CD8-positive, alpha-beta memory T cell (primary cell): Measurements from ENCODE around the gene LRCH3. TPM values are rescaled to one million over a fixed set of nuclear protein-coding genes. Genes with fewer than 3 reads are reported as not detected.

ENCODE experiments used
- CTCF ChIA-PET: fragments of 350-600 bp; sonication (Branson Sonifier 250); formaldehyde crosslinking; loops from one replicate; lab custom pipeline; 2021; ENCODE audit warnings: antibody characterized with exemption; lab: Charles Lee
- POLR2A ChIA-PET: fragments of 350-600 bp; sonication (Branson Sonifier 250); formaldehyde crosslinking; loops from one replicate; lab custom pipeline; 2021; ENCODE audit warnings: antibody characterized with exemption; lab: Charles Lee
- DNase-seq, 5 donors: peaks; one replicate each; pipeline versions ENCODE4 v3.0.0 to v3.0.0-alpha.2; 2020 to 2022; ENCODE audit warnings: mixed read lengths in 1 of 5
- H3K27ac ChIP-seq: one replicate; pipeline ENCODE4 v1.7.0; 2013; ENCODE audit warnings: low read depth, mild to moderate bottlenecking, low read length, moderate library complexity
- H3K27me3 ChIP-seq: 2 replicates; pipeline ENCODE4 v1.7.0; 2013; ENCODE audit warnings: low read length, mild to moderate bottlenecking; ENCODE audit not compliant: insufficient read depth, poor library complexity, severe bottlenecking
- H3K36me3 ChIP-seq: 2 replicates; pipeline ENCODE4 v1.7.0; 2013; ENCODE audit warnings: mild to moderate bottlenecking, low read length, moderate library complexity; ENCODE audit not compliant: insufficient read depth
- H3K4me1 ChIP-seq: 2 replicates; pipeline ENCODE4 v1.7.0; 2013; ENCODE audit warnings: mild to moderate bottlenecking, low read length, moderate library complexity; ENCODE audit not compliant: insufficient read depth
- H3K4me3 ChIP-seq: 2 replicates; pipeline ENCODE4 v1.7.0; 2013; ENCODE audit warnings: mild to moderate bottlenecking, low read length
- H3K9me3 ChIP-seq: 2 replicates; pipeline ENCODE4 v1.7.0; 2013; ENCODE audit warnings: mild to moderate bottlenecking, low read length
- H3K27ac Mint-ChIP-seq, 8 donors: one replicate each; pipeline ENCODE4 v1.8.0; 2020 to 2021; ENCODE audit warnings: mixed read lengths in 8 of 8, mild to moderate bottlenecking in 6 of 8, inconsistent platforms in 3 of 8, moderate library complexity in 3 of 8
- H3K27me3 Mint-ChIP-seq, 2 donors: one replicate each; pipeline ENCODE4 v1.8.0; 2020 to 2021; ENCODE audit warnings: mixed read lengths in 2 of 2, mild to moderate bottlenecking in 1 of 2, moderate library complexity in 1 of 2
- H3K36me3 Mint-ChIP-seq, 3 donors: one replicate each; pipeline ENCODE4 v1.8.0; 2020 to 2021; ENCODE audit warnings: mixed read lengths in 3 of 3, inconsistent platforms in 1 of 3, mild to moderate bottlenecking in 1 of 3
- H3K4me1 Mint-ChIP-seq, 3 donors: one replicate each; pipeline ENCODE4 v1.8.0; 2020 to 2021; ENCODE audit warnings: mixed read lengths in 3 of 3, inconsistent platforms in 1 of 3, mild to moderate bottlenecking in 1 of 3
- H3K4me3 Mint-ChIP-seq, 7 donors: one replicate each; pipeline ENCODE4 v1.8.0; 2020 to 2021; ENCODE audit warnings: mixed read lengths in 7 of 7, mild to moderate bottlenecking in 6 of 7, moderate library complexity in 4 of 7, inconsistent platforms in 2 of 7
- H3K9me3 Mint-ChIP-seq, 5 donors: one replicate each; pipeline ENCODE4 v1.8.0; 2020 to 2022; ENCODE audit warnings: mixed read lengths in 5 of 5, mild to moderate bottlenecking in 3 of 5, moderate library complexity in 2 of 5, inconsistent platforms in 1 of 5
- polyA plus RNA-seq: library from polyadenylated mRNA; unstranded; fragments of 300-500 nt; fragmentation: Illumina TruSeq; gene quantifications from one replicate; pipeline ENCODE4 v1.2.3, GENCODE V29; 2021
- total RNA-seq, 2 experiments: library from RNA; stranded (reverse); gene quantifications; one replicate each; pipeline ENCODE4 v1.2.3, GENCODE V29; 2021

The LRCH3 gene
- total and polyA plus RNA-seq, 3 experiments from 2014 or later: 26.5 to 56.3 (median 51.2) TPM

- Histone ChIP-seq H3K4me1 (peaks cover 43% of the 10 kb centered on the region), H3K36me3 (no peaks in the 10 kb centered on the region), H3K27me3 (no peaks in the 10 kb centered on the region), H3K27ac (peak overlapping the region; percentile 66), H3K4me3 (peak overlapping the region; percentile 82), H3K9me3 (no peaks in the 10 kb centered on the region)
- peaks cover 0 to 11% (median 0%) of the 10 kb centered on the region in 3 donors for H3K36me3 Mint-ChIP-seq
- H3K9me3 Mint-ChIP-seq: no peaks in the 10 kb centered on the region
- H3K27me3 Mint-ChIP-seq: peaks cover 0 to 5% of the 10 kb centered on the region in 2 donors
- DNase-seq: peak; percentile 44 to 74 (median 63)
- ChIA-PET POLR2A (interaction anchor here (0.9 to 1.3 kb wide), 5 partner anchors 11 to 98 kb away, joined by 3 to 8 read pairs (median 3); partner anchors contain the start of gene LRCH3), CTCF (interaction anchor here (0.8 to 2.0 kb wide), 5 partner anchors 18 to 155 kb away, joined by 3 to 5 read pairs (median 3); no protein-coding TSS in a partner anchor)
- peak overlapping the region; percentile 93 to 100 (median 97) for H3K4me3 Mint-ChIP-seq
- peak overlapping the region; percentile 87 to 99 (median 96) for H3K27ac Mint-ChIP-seq
- H3K4me1 Mint-ChIP-seq: peaks cover 44 to 56% (median 52%) of the 10 kb centered on the region in 3 donors
These were observed 40.6 kb upstream of the LRCH3 start for GRCh38 chr3:197750396-197750831.

GRCh38 chr3:197750858-197751737, 40.0 kb upstream of the LRCH3 start:
- POLR2A ChIA-PET: interaction anchor here (0.7 to 1.3 kb wide), 7 partner anchors 11 to 453 kb away, joined by 3 to 8 read pairs (median 3); partner anchors contain the start of genes DLG1 and LRCH3
- DNase-seq: peak; percentile 6 to 49 (median 18)
- Mint-ChIP-seq H3K4me1 (peaks cover 49 to 62% (median 58%) of the 10 kb centered on the region in 3 donors), H3K9me3 (no peaks in the 10 kb centered on the region), H3K27me3 (peaks cover 0 to 2% of the 10 kb centered on the region in 2 donors), H3K4me3 (peak overlapping the region; percentile 93 to 100 (median 97)), H3K36me3 (peaks cover 0 to 14% (median under 1%) of the 10 kb centered on the region in 3 donors), H3K27ac (peak overlapping the region; percentile 87 to 99 (median 96))
- CTCF ChIA-PET: interaction anchor here (0.8 to 2.0 kb wide), 5 partner anchors 19 to 155 kb away, joined by 3 to 5 read pairs (median 3); no protein-coding TSS in a partner anchor
- Histone ChIP-seq H3K36me3 (no peaks in the 10 kb centered on the region), H3K4me3 (peak overlapping the region; percentile 82), H3K27ac (peak overlapping the region; percentile 66), H3K4me1 (peaks cover 47% of the 10 kb centered on the region), H3K9me3 (no peaks in the 10 kb centered on the region), H3K27me3 (no peaks in the 10 kb centered on the region)

- Mint-ChIP-seq H3K27ac (peak overlapping the region in 7 of 8 donors; percentile 46 to 88 (median 69)), H3K27me3 (peaks cover 0 to 2% of the 10 kb centered on the region in 2 donors), H3K4me1 (peaks cover 53 to 70% (median 64%) of the 10 kb centered on the region in 3 donors), H3K4me3 (peak overlapping the region; percentile 76 to 88 (median 81)), H3K9me3 (no peaks in the 10 kb centered on the region), H3K36me3 (peaks cover 0 to 22% (median 4%) of the 10 kb centered on the region in 3 donors)
- Histone ChIP-seq H3K4me3 (no peak overlapping the region), H3K9me3 (no peaks in the 10 kb centered on the region), H3K36me3 (peaks cover 6% of the 10 kb centered on the region), H3K27me3 (no peaks in the 10 kb centered on the region), H3K4me1 (peaks cover 51% of the 10 kb centered on the region), H3K27ac (no peak overlapping the region)
- POLR2A ChIA-PET: no interaction called here
- CTCF ChIA-PET: no interaction called here
- DNase-seq: no peak
These were observed 38.9 kb upstream of the LRCH3 start for GRCh38 chr3:197752107-197752506.

GRCh38 chr3:197753263-197753662, 37.8 kb upstream of the LRCH3 start:
- no peaks in the 10 kb centered on the region for H3K27me3 ChIP-seq
- Mint-ChIP-seq H3K36me3 (peaks cover 0 to 26% (median 4%) of the 10 kb centered on the region in 3 donors), H3K4me3 (peak overlapping the region in 4 of 7 donors; percentile 19 to 79 (median 35)), H3K27ac (peak overlapping the region in 4 of 8 donors; percentile 59 to 73 (median 60)), H3K4me1 (peaks cover 52 to 69% (median 64%) of the 10 kb centered on the region in 3 donors), H3K9me3 (no peaks in the 10 kb centered on the region), H3K27me3 (peaks cover 0 to 2% of the 10 kb centered on the region in 2 donors)
- peaks cover 7% of the 10 kb centered on the region for H3K36me3 ChIP-seq
- no peak overlapping the region for H3K27ac ChIP-seq
- H3K4me3 ChIP-seq: no peak overlapping the region
- ChIA-PET POLR2A (interaction anchor here (0.8 kb wide), 1 partner anchor 38 kb away, joined by 5 read pairs; the partner anchor contains the start of gene LRCH3), CTCF (no interaction called here)
- no peak for DNase-seq
- H3K9me3 ChIP-seq: no peaks in the 10 kb centered on the region
- H3K4me1 ChIP-seq: peaks cover 49% of the 10 kb centered on the region

GRCh38 chr3:197756704-197757103, 34.4 kb upstream of the LRCH3 start:
- Histone ChIP-seq H3K9me3 (no peaks in the 10 kb centered on the region), H3K4me3 (no peak overlapping the region), H3K27me3 (no peaks in the 10 kb centered on the region), H3K36me3 (peaks cover 11% of the 10 kb centered on the region), H3K27ac (no peak overlapping the region), H3K4me1 (peaks cover 33% of the 10 kb centered on the region)
- DNase-seq: no peak
- POLR2A ChIA-PET: no interaction called here
- CTCF ChIA-PET: no interaction called here
- no peaks in the 10 kb centered on the region for H3K9me3 Mint-ChIP-seq
- peaks cover 33 to 45% (median 41%) of the 10 kb centered on the region in 3 donors for H3K4me1 Mint-ChIP-seq
- no peak overlapping the region for H3K4me3 Mint-ChIP-seq
- H3K27me3 Mint-ChIP-seq: no peaks in the 10 kb centered on the region
- H3K27ac Mint-ChIP-seq: peak overlapping the region in 2 of 8 donors; percentile 10 to 54
- H3K36me3 Mint-ChIP-seq: peaks cover 0 to 15% (median 4%) of the 10 kb centered on the region in 3 donors

GRCh38 chr3:197758512-197758911, 32.5 kb upstream of the LRCH3 start:
- Histone ChIP-seq H3K27me3 (no peaks in the 10 kb centered on the region), H3K4me1 (peaks cover 17% of the 10 kb centered on the region), H3K9me3 (no peaks in the 10 kb centered on the region), H3K4me3 (no peak overlapping the region), H3K36me3 (peaks cover 11% of the 10 kb centered on the region), H3K27ac (no peak overlapping the region)
- no peak overlapping the region for H3K27ac Mint-ChIP-seq
- peaks cover 0 to 19% (median 4%) of the 10 kb centered on the region in 3 donors for H3K36me3 Mint-ChIP-seq
- CTCF ChIA-PET: no interaction called here
- H3K4me3 Mint-ChIP-seq: no peak overlapping the region
- peaks cover 19 to 28% (median 25%) of the 10 kb centered on the region in 3 donors for H3K4me1 Mint-ChIP-seq
- no peaks in the 10 kb centered on the region for H3K27me3 Mint-ChIP-seq
- POLR2A ChIA-PET: interaction anchor here (0.6 kb wide), 1 partner anchor 22 kb away, joined by 3 read pairs; no protein-coding TSS in a partner anchor
- no peaks in the 10 kb centered on the region for H3K9me3 Mint-ChIP-seq
- no peak for DNase-seq

GRCh38 chr3:197761784-197762183, 29.3 kb upstream of the LRCH3 start:
- no peaks in the 10 kb centered on the region for H3K9me3 ChIP-seq
- H3K4me1 ChIP-seq: no peaks in the 10 kb centered on the region
- peaks cover 6% of the 10 kb centered on the region for H3K36me3 ChIP-seq
- Mint-ChIP-seq H3K27me3 (no peaks in the 10 kb centered on the region), H3K36me3 (peaks cover 0 to 30% (median 2%) of the 10 kb centered on the region in 3 donors), H3K4me1 (peaks cover 0 to 8% (median 0%) of the 10 kb centered on the region in 3 donors), H3K9me3 (no peaks in the 10 kb centered on the region), H3K27ac (no peak overlapping the region), H3K4me3 (no peak overlapping the region)
- DNase-seq: no peak
- POLR2A ChIA-PET: no interaction called here
- H3K4me3 ChIP-seq: no peak overlapping the region
- H3K27me3 ChIP-seq: no peaks in the 10 kb centered on the region
- H3K27ac ChIP-seq: no peak overlapping the region
- CTCF ChIA-PET: no interaction called here
